ENCODE data around the gene GPR146.

GRCh38 chr7:1093916-1094508 lies 49.7 kb downstream of the GPR146 start:
- TF ChIP-seq MAZ (IDR thresholded peaks at IDR 0.05; ENCODE audit: borderline replicate concordance, low read depth, low read length) (no peak), CTCF (conservative IDR thresholded peaks at IDR 0.05; ENCODE audit: low read depth, low read length) (no peak)
